MM.1S (cell line): ENCODE results near the gene RASAL1.

Experiments
- DNase-seq: peaks from one replicate; pipeline ENCODE4 v3.0.0-alpha.2; 2015
- H2AFZ ChIP-seq: fragments of 300-600 bp; sonication (generic); 2 replicates; pipeline ENCODE4 v1.6.0; 2016; ENCODE audit warnings: antibody characterized with exemption, low read length
- H3F3A ChIP-seq: fragments of 300-600 bp; sonication (generic); 2 replicates; pipeline ENCODE4 v1.6.1; 2016; ENCODE audit warnings: mild to moderate bottlenecking, antibody characterized with exemption, low read length, moderate library complexity, mixed read lengths; ENCODE audit not compliant: insufficient read depth
- H3K27ac ChIP-seq: fragments of 300-600 bp; sonication (generic); 2 replicates; pipeline ENCODE4 v1.5.1; 2016; ENCODE audit warnings: mild to moderate bottlenecking, low read length
- H3K27me3 ChIP-seq: fragments of 300-600 bp; sonication (generic); replicated peaks from 2 replicates; pipeline ENCODE4 v1.6.0; 2016; ENCODE audit warnings: low read length; ENCODE audit not compliant: insufficient read depth
- H3K36me3 ChIP-seq: fragments of 300-600 bp; sonication (generic); replicated peaks from 2 replicates; pipeline ENCODE4 v1.6.1; 2016; ENCODE audit warnings: mild to moderate bottlenecking, low read length, mixed read lengths; ENCODE audit not compliant: insufficient read depth
- H3K4me1 ChIP-seq: fragments of 300-600 bp; sonication (generic); 2 replicates; pipeline ENCODE4 v1.6.1; 2016; ENCODE audit warnings: low read length, mixed read lengths
- H3K4me2 ChIP-seq: fragments of 300-600 bp; sonication (generic); 2 replicates; pipeline ENCODE4 v1.6.0; 2016; ENCODE audit warnings: low read depth, low read length
- H3K4me3 ChIP-seq: fragments of 300-600 bp; sonication (generic); 2 replicates; pipeline ENCODE4 v1.5.1; 2016; ENCODE audit warnings: low read length, mixed read lengths
- H3K79me2 ChIP-seq: fragments of 300-600 bp; sonication (generic); 2 replicates; pipeline ENCODE4 v1.6.1; 2016; ENCODE audit warnings: mixed run types, low read length, mixed read lengths
- H3K9ac ChIP-seq: fragments of 300-600 bp; sonication (generic); 2 replicates; pipeline ENCODE4 v1.6.1; 2016; ENCODE audit warnings: low read length, mixed read lengths
- H3K9me2 ChIP-seq: fragments of 300-600 bp; sonication (generic); replicated peaks from 2 replicates; pipeline ENCODE4 v1.6.1; 2016; ENCODE audit warnings: mild to moderate bottlenecking, low read length, mixed read lengths; ENCODE audit not compliant: insufficient read depth
- H3K9me3 ChIP-seq: fragments of 300-600 bp; sonication (generic); replicated peaks from 2 replicates; pipeline ENCODE4 v1.6.1; 2016; ENCODE audit warnings: mild to moderate bottlenecking, low read length, mixed read lengths; ENCODE audit not compliant: insufficient read depth
- H4K20me1 ChIP-seq: fragments of 300-600 bp; sonication (generic); 2 replicates; pipeline ENCODE4 v1.6.1; 2016; ENCODE audit warnings: mild to moderate bottlenecking, low read length, moderate library complexity, mixed read lengths; ENCODE audit not compliant: insufficient read depth
- EZH2 ChIP-seq: fragments of 300-600 bp; sonication (generic); optimal IDR thresholded peaks from 2 replicates; pipeline ENCODE3; 2017; ENCODE audit warnings: low read depth, mild to moderate bottlenecking, antibody characterized with exemption, low read length, mixed read lengths
- EZH2phosphoT487 ChIP-seq: fragments of 300-600 bp; sonication (generic); IDR thresholded peaks from 2 replicates; pipeline ENCODE4 v1.6.1; 2018; ENCODE audit warnings: antibody characterized with exemption, low read length
- TF ChIP-seq, protein P1 (sequence below): fragments of 300-600 bp; sonication (generic); IDR thresholded peaks from 2 replicates; pipeline ENCODE4 v1.5.1; 2016; ENCODE audit warnings: antibody characterized with exemption, low read length, mixed read lengths

The RASAL1 gene

DNA sequence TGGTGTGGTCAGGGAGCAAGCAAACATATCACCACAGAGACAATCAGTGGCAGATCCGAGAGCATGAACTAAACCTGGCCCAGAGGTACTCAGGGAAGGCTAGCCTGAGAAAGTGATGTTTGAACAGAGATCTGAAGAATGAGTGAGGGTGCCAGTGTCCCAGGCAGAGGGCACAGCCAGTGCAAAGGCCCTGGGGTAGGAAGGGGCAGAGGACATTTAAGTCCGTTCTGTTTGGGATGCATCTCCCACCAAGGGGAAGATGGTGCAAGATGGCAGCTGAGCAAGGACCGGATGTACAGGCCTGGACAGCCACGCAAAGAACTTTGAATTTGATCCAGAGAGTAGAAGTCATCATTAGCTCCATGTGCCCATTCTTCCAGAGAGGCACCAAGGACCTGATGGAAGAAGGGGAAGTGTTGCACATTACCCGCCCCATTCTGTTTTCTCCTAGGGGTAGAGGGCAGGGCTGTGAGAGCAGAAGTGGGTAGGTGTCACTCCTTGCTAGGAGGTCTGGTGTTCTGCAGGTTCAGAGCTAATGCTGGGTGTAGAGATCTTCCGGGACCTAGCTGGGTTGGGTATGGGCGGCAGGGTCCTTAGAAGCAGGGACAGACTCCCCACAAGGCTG lies 75.1 kb downstream of the RASAL1 start:
- H3K9ac ChIP-seq, result no peak overlapping the region
- H2AFZ ChIP-seq, result no peak overlapping the region
- H3K4me3 ChIP-seq, result no peak overlapping the region
- no peaks in the 10 kb centered on the region for H3K79me2 ChIP-seq
- TF ChIP-seq, protein P1, sequence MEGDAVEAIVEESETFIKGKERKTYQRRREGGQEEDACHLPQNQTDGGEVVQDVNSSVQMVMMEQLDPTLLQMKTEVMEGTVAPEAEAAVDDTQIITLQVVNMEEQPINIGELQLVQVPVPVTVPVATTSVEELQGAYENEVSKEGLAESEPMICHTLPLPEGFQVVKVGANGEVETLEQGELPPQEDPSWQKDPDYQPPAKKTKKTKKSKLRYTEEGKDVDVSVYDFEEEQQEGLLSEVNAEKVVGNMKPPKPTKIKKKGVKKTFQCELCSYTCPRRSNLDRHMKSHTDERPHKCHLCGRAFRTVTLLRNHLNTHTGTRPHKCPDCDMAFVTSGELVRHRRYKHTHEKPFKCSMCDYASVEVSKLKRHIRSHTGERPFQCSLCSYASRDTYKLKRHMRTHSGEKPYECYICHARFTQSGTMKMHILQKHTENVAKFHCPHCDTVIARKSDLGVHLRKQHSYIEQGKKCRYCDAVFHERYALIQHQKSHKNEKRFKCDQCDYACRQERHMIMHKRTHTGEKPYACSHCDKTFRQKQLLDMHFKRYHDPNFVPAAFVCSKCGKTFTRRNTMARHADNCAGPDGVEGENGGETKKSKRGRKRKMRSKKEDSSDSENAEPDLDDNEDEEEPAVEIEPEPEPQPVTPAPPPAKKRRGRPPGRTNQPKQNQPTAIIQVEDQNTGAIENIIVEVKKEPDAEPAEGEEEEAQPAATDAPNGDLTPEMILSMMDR, result no peak
- TF ChIP-seq EZH2 (no peak), EZH2phosphoT487 (no peak)
- no peak overlapping the region for H3K27ac ChIP-seq
- H3K9me2 ChIP-seq, result no peaks in the 10 kb centered on the region
- H3F3A ChIP-seq, result no peaks in the 10 kb centered on the region
- peaks cover 9% of the 10 kb centered on the region for H3K27me3 ChIP-seq
- no peaks in the 10 kb centered on the region for H3K4me1 ChIP-seq
- no peaks in the 10 kb centered on the region for H3K9me3 ChIP-seq
- no peaks in the 10 kb centered on the region for H3K36me3 ChIP-seq
- no peak for DNase-seq
- H4K20me1 ChIP-seq, result no peaks in the 10 kb centered on the region
- H3K4me2 ChIP-seq, result no peak overlapping the region

GRCh38 chr12:113059071-113059595 lies 76.4 kb downstream of the RASAL1 start:
- no peak overlapping the region for H3K4me3 ChIP-seq

GRCh38 chr12:113058553-113058952 lies 77.0 kb downstream of the RASAL1 start:
- Histone ChIP-seq H3K4me1 (no peaks in the 10 kb centered on the region), H4K20me1 (no peaks in the 10 kb centered on the region)
- no peak for TF ChIP-seq EZH2
- TF ChIP-seq, protein P1, result no peak
- TF ChIP-seq EZH2phosphoT487, result no peak

More at GRCh38 chr12:113059071-113059595, 76.4 kb downstream of the RASAL1 start:
- H3K9me3 ChIP-seq, result no peaks in the 10 kb centered on the region
- no peaks in the 10 kb centered on the region for H4K20me1 ChIP-seq
- TF ChIP-seq, protein P1, result no peak
- no peak for TF ChIP-seq EZH2
- TF ChIP-seq EZH2phosphoT487, result no peak
- H2AFZ ChIP-seq, result no peak overlapping the region
- H3K9me2 ChIP-seq, result no peaks in the 10 kb centered on the region
- no peaks in the 10 kb centered on the region for H3K4me1 ChIP-seq
- H3K36me3 ChIP-seq, result no peaks in the 10 kb centered on the region
- H3K79me2 ChIP-seq, result no peaks in the 10 kb centered on the region
- no peak for DNase-seq
- no peak overlapping the region for H3K9ac ChIP-seq
- no peak overlapping the region for H3K27ac ChIP-seq
- H3F3A ChIP-seq, result no peaks in the 10 kb centered on the region
- H3K27me3 ChIP-seq, result peaks cover 9% of the 10 kb centered on the region
- no peak overlapping the region for H3K4me2 ChIP-seq

More at GRCh38 chr12:113058553-113058952, 77.0 kb downstream of the RASAL1 start:
- no peaks in the 10 kb centered on the region for H3F3A ChIP-seq
- no peaks in the 10 kb centered on the region for H3K9me2 ChIP-seq
- no peaks in the 10 kb centered on the region for H3K79me2 ChIP-seq
- H3K27me3 ChIP-seq, result peaks cover 9% of the 10 kb centered on the region
- H3K4me2 ChIP-seq, result no peak overlapping the region
- no peak overlapping the region for H3K4me3 ChIP-seq
- no peak overlapping the region for H3K9ac ChIP-seq
- no peaks in the 10 kb centered on the region for H3K9me3 ChIP-seq
- H2AFZ ChIP-seq, result no peak overlapping the region
- H3K36me3 ChIP-seq, result no peaks in the 10 kb centered on the region
- DNase-seq, result no peak
- H3K27ac ChIP-seq, result no peak overlapping the region
